BE2C (cell line): ENCODE results near the gene NME4.
"Not testable (repeated sequence)": the region's sequence is repeated elsewhere in the genome, so short reads cannot be mapped to it uniquely, and the experiment has no call there.

Source experiments
- DNase-seq: peaks from one replicate; pipeline ENCODE4 v3.0.0-alpha.2; 2020
- H3K27me3 ChIP-seq: fragments of 250-450 bp; sonication (Bioruptor Pico); 2 replicates; pipeline ENCODE4 v1.5.1; 2020; ENCODE audit warnings: mild to moderate bottlenecking
- H3K36me3 ChIP-seq: fragments of 250-450 bp; sonication (Bioruptor Pico); 2 replicates; pipeline ENCODE4 v1.5.1; 2020; ENCODE audit warnings: mild to moderate bottlenecking
- H3K4me1 ChIP-seq: fragments of 250-450 bp; sonication (Bioruptor Pico); 2 replicates; pipeline ENCODE4 v1.5.1; 2020
- H3K4me3 ChIP-seq: 2 replicates; pipeline ENCODE4 v1.5.1; 2011; ENCODE audit warnings: low read depth, low read length
- H3K9me3 ChIP-seq: fragments of 250-450 bp; sonication (Bioruptor Pico); 2 replicates; pipeline ENCODE4 v1.5.1; 2020
- TF ChIP-seq, protein P1 (sequence below): IDR thresholded peaks from 2 replicates; pipeline ENCODE4 v1.5.1; 2012; ENCODE audit warnings: mild to moderate bottlenecking, low read depth, low read length

Gene NME4

DNA sequence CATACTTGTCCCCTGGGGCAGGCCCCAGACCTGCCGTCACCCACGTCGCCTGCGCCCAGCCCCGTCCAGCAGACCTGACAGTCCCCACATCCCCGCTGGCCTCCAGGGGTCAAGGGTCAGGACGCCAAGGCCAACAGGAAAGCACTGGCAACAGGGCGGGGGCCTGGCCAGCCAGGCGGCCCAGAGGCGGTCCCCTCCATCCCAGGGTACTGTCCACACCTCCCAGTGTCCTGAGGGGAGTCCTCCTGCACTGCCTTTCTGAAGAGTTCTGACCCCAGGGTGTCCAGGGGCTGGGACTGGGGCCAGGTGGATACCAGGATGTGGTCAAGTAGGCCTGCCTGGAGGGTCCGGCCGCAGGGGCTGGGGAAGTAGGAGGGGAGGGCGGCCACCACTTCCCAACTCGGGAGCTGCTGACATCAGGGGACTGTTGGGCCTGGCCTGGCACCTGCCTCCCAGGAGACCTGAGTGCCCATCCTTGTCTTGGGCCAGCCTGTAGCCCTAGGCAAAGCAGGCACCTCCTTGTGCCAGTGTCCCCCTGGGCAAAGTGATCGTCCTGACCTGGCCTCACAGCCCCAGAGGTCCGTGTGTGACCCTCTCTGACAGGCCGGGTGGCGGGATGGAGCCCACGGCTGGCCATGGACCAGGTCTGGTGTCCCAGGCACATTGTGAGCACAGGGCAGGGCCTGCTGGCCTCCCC lies 37.8 kb upstream of the NME4 start:
- Histone ChIP-seq H3K4me3 (no peak overlapping the region), H3K4me1 (no peaks in the 10 kb centered on the region; the same call in 1 of the 2 replicates), H3K9me3 (no peaks in the 10 kb centered on the region), H3K27me3 (peaks cover 10% of the 10 kb centered on the region), H3K36me3 (no peaks in the 10 kb centered on the region)
- DNase-seq = no peak
- TF ChIP-seq, protein P1, sequence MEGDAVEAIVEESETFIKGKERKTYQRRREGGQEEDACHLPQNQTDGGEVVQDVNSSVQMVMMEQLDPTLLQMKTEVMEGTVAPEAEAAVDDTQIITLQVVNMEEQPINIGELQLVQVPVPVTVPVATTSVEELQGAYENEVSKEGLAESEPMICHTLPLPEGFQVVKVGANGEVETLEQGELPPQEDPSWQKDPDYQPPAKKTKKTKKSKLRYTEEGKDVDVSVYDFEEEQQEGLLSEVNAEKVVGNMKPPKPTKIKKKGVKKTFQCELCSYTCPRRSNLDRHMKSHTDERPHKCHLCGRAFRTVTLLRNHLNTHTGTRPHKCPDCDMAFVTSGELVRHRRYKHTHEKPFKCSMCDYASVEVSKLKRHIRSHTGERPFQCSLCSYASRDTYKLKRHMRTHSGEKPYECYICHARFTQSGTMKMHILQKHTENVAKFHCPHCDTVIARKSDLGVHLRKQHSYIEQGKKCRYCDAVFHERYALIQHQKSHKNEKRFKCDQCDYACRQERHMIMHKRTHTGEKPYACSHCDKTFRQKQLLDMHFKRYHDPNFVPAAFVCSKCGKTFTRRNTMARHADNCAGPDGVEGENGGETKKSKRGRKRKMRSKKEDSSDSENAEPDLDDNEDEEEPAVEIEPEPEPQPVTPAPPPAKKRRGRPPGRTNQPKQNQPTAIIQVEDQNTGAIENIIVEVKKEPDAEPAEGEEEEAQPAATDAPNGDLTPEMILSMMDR = no peak

DNA sequence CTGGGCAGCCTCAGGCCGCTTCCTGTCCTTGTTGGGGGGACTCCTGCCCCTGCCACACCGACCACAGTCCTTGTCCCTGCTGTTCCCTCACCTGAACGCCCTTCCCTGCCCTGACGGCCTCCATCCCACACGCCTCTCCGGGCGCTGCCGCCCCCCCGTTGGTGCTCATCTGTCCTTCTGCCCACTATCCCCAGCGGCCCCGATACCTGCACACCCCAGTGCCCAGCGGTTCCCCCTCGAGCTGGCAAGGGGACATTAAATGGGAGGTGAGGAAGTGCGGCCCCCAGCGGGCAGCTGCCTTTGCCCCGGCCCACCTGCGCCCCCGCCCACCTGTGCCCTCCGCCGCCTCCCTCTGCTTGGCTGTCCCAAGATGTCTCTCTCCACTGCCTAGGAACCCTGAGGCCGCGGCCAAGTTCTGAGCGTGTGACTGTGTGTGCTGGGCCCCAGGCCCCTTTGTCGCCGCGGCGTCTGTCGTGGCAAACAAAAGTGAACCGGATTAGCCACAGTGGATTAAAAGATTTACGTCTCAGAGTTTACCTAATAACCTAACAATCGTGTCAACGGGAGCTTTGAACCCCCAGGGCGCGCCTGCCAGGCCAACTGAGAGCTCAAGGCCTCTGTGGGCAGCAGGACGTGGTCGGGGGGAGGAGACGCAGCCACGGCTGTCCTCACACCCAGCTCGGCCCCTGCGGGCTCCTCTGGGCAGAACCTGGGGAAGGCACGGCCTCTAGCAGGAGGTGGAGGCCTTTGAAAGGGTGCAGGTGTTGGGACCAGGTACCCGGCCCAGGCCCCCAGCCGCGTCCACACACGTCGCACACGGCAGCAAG lies 36.9 kb upstream of the NME4 start:
- Histone ChIP-seq H3K4me1 (no peaks in the 10 kb centered on the region; the same call in 1 of the 2 replicates), H3K9me3 (no peaks in the 10 kb centered on the region), H3K4me3 (no peak overlapping the region), H3K27me3 (peaks cover 10% of the 10 kb centered on the region), H3K36me3 (no peaks in the 10 kb centered on the region)
- DNase-seq = no peak
- TF ChIP-seq, protein P1 = no peak

DNA sequence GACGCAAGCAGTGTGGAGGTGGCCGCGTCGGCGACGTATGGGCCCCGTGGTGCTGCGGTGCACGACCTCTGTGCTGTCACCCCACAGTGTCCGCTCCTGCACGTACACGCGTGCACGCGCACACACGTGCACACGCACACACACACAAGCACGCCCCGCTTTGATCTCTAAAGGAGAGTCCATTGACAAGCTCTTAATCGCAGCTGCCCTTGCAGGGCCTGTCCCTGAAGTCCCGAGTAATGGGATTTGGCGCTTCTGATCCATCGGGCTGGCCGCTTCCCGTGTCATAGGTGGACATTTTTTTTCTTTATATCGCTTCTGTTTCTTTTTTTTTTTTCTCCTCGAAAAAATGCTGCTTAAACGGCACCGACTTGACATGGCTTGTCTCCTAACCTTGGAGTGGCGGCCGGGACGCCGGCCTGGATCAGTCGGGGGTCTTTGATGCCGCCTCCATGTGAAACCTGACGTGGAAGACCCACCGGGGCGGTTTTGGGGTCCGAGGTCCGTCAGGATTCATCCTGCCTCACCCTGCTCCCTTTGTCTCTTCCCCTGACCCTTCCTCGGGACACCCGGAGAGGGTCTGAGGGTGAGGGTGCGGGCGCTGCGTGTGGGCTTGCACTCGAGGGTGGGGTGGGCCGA lies 36.2 kb upstream of the NME4 start:
- no peak for DNase-seq
- Histone ChIP-seq H3K4me3 (no peak overlapping the region), H3K27me3 (peaks cover 10% of the 10 kb centered on the region), H3K4me1 (no peaks in the 10 kb centered on the region; the same call in 1 of the 2 replicates), H3K36me3 (no peaks in the 10 kb centered on the region), H3K9me3 (no peaks in the 10 kb centered on the region)
- TF ChIP-seq, protein P1 = no peak

DNA sequence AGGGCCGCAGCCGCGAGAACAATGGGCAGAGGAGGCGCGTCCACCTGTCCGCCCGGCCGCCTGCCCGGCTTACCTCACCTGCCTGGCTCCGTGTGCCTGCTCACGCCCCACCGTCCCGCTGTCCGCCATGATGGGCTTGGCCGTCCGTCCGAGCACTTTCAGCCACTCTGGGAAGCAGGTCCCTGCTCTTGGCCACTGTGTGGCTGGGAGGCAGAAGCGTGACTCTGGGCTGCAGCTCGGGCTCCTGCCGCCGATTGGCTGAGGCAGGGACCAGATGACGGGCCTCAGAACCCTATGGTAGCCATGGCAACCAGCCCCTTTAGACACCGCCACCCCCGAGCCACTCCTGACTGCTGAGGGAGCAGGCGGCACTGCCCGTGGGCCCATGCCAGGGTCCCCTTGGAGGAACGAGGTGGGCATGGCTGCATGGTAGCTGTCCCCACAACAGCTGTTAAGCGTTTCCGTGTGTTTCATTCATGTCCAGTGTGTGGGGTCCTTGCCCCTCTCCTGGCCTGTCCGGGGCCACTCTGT lies 35.6 kb upstream of the NME4 start:
- H3K4me1 ChIP-seq = no peaks in the 10 kb centered on the region; the same call in 1 of the 2 replicates
- no peak overlapping the region for H3K4me3 ChIP-seq
- DNase-seq = no peak
- no peaks in the 10 kb centered on the region; the same call in 1 of the 2 replicates for H3K36me3 ChIP-seq
- TF ChIP-seq, protein P1 = no peak
- peaks cover 10% of the 10 kb centered on the region for H3K27me3 ChIP-seq
- no peaks in the 10 kb centered on the region for H3K9me3 ChIP-seq

DNA sequence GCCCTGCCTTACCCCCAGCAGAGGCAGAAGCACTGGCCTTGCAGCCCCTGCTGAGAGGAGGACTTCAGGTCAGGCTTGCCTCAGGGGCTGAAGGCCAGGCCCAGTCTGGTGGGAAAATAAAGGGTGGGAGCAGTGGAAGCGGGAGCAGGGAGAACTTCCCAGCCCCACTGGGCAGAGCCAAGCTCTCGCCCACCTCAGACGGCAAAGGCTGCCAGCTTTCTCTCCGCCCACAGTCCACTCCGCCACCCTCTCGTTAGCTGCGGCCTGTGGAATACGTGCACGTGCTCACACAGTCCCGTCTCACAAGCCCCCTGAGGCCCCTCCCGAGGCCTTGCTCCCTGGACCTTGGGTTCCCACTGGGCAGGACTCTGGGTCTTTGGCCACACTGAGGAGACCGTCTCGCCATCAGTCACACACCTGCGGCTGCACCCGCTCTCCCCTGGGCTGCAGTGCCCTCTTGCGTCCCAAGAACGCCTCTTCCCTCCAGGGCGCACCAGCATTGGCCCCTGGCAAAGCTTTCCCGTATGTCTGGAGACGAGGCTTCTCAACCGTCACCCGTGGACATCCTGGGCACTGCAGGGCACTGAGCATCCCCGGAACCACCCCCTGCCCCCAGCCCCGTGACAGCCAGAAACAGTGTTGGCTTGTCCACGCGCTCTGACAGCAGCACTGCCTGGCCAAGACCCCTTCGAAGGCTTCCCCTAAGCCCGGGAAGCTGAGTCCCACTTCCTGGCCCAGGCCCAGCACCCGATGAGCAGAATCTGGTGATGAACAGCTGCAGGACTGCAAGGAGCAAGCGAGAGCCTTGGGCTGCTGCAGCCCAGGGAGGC lies 34.9 kb upstream of the NME4 start:
- DNase-seq = peak; percentile 90
- Histone ChIP-seq H3K9me3 (no peaks in the 10 kb centered on the region), H3K4me3 (no peak overlapping the region), H3K36me3 (peaks cover under 1% of the 10 kb centered on the region), H3K4me1 (no peaks in the 10 kb centered on the region; the same call in 1 of the 2 replicates), H3K27me3 (peaks cover 10% of the 10 kb centered on the region)
- TF ChIP-seq, protein P1 = peak; percentile 90

DNA sequence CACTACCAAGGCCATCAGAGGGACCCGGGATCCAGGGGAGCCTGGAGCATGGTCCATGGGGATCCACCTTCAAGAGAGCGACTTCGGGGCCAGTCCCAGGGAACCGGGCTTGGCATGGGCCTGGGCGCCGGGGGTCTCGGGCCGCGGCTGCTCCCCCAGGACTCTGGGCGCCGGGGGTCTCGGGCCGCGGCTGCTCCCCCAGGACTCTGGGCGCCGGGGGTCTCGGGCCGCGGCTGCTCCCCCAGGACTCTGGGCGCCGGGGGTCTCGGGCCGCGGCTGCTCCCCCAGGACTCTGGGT lies 34.3 kb upstream of the NME4 start:
- peaks cover 10% of the 10 kb centered on the region for H3K27me3 ChIP-seq
- not testable (repeated sequence) for H3K36me3 ChIP-seq, H3K4me1 ChIP-seq, H3K4me3 ChIP-seq, DNase-seq, H3K9me3 ChIP-seq
